D341Med (cell line): ENCODE measurements around the gene OR2W1.
A peak's percentile ranks its signal among the peaks of the same experiment; 100 is the strongest.

Experiments
- DNase-seq: peaks from one replicate; pipeline ENCODE4 v3.0.0; 2012; ENCODE audit warnings: low spot score

OR2W1 gene, protein sequence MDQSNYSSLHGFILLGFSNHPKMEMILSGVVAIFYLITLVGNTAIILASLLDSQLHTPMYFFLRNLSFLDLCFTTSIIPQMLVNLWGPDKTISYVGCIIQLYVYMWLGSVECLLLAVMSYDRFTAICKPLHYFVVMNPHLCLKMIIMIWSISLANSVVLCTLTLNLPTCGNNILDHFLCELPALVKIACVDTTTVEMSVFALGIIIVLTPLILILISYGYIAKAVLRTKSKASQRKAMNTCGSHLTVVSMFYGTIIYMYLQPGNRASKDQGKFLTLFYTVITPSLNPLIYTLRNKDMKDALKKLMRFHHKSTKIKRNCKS

DNA sequence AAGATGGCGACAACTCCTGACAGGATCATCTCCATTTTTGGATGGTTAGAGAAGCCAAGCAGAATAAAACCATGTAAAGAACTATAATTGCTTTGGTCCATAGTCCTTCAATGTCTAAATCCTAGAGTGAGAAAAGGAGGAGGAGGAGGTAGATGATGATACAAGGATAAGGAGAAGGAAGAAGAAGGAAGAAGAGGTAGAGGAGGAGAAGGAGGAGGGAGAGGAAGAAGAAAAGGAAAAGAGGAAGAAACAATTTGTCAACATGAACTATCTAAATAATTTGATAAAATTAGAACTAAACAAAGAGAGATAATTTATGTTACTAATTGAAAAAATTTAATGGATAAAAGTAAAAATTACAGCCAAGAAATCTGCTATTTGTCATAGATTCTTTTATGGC lies at the start of gene OR2W1:
Gene OR2W1, minus strand, starts transcription at position 101 of the 400 bp plus-strand sequence. Its CDS starts 0 bp downstream, at position 101.
- DNase-seq: no peak

DNA sequence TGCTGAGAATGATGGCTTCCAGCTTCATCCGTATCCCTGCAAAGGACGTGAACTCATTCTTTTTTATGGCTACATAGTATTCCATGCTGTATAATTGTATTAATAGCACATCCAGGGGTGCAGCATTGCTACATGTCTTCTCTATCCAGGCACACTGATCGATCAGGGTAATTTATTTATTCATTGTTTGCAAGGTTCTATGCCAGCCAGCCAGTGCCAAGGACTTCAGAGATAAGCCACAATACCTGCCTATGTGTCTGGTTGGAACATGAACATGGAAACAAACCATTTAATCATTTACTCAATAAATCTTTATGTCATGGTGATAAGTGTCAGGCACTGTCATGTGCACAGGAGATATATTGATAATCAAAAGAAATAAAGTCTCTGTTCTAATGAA lies 48.0 kb upstream of the OR2W1 start:
- DNase-seq: no peak

DNA sequence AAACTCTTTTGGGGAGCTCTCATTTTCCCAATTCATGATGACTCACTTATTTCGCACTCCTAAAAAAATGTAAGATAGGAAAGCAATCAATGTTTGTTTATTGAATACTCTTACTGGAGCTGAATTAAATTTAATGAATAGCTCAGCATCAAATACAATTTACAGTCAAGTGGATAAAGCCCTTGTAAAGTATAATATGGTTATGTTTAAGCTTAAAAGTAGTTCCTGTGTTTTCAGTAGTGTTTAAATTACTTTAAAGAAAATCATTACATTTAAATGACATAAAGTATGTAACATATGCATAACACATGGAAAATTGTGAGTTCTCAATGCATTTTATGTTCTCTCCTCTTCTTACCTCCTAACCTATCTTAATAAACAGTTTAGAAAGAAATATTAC lies 42.2 kb upstream of the OR2W1 start, which contains the start of gene OR2B3:
Gene OR2B3, minus strand, starts transcription at position 101 of the 400 bp plus-strand sequence. Its CDS starts 65 bp downstream, at position 36.
- DNase-seq: no peak

DNA sequence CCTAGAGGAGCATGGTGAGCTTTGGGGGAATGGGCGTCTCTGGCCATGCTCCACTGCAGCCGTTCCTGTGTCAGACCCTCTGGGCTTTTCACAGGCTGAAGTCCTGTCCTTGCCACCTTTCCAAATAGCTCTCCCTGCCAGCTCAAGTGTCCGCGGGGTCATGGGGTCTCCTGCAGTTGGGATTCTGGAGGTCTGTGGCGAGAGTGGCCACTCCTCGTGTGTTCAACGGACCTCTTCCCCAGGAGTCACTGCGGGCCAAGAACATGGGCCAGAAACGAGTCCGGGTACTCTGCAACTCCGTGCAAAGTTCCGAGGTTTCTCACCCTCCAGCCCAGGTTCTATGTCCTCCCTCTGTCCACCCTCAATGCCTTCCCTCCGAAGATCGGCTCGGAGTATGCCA lies 37.5 kb upstream of the OR2W1 start:
- no peak for DNase-seq

DNA sequence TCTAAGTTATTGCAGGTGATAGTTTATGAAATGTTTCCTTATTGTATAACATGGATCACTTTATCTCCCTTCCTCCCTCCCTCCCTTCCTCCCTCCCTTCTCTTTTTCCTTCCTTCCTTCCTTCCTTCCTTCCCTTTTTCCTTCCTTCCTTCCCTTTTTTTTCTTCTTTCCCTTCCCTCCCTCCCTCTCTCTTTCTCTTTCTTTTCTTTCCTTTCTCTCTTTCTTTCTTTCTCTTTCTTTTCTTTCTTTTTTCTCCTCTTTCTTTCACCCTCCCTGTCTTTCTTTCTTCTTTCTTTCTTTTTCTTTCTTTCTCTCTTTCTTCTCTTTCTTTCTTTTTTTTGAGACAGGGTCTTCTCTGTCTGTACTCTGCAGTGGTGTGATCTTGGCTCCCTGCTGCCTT lies 36.3 kb upstream of the OR2W1 start:
- no peak for DNase-seq

DNA sequence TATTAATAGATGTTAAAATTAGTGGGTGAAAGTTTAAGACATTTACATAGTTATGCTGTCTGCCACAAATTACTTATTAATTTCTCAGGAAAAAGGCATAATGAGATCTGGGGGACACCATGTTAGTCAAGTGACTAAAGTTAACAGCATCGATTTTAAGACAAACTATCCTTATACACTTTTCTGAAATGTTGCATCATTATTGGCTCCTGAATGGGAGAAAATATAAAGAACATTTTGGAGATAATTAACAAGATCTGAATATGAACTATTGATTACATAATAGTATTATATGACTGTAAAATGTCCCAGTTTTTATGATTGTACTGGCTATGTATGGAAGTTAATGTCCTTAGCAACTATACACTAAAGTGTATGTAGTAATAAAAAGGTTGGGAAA lies 34.2 kb upstream of the OR2W1 start:
- no peak for DNase-seq

DNA sequence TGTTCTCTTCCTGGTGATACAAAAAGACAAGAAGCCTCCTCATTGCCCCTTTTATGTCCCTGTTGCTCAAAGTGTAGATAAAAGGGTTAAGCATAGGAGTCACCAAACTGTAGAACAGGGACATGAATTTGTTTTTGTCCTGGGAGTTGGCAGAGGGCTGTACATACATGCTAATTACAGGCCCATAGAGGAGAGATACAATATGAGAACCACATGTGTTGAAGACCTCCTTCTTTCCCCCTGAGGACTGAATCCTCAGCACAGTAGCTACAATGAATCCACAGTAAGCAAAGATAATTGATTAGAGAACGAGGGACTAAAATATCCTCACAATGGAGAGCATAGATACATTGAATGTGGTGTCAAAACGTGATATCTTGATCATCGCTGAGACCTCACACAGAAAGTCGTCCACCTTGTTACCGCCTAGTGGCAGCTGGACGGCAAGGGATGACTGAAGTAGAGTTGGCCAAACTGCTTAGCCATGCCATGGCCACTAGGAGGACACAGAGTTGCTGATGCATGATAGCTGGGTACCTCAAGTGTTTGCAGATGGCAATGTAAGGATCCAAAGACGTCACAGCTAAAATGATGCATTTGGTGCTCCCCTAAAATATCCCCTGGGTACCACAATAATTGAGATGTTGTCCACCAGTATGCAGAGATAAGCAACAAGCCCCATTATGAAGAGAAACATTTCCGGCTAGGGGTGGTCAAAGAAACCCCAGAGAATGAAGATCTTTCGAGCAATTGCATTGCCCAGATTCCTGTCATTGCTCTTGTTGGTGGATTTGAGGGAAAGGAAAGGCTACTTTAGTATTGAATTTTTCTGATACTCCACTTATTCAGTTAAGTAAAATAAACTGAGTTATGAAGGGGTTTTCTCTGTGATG lies 27.1 kb upstream of the OR2W1 start:
- peak; percentile 50 for DNase-seq

DNA sequence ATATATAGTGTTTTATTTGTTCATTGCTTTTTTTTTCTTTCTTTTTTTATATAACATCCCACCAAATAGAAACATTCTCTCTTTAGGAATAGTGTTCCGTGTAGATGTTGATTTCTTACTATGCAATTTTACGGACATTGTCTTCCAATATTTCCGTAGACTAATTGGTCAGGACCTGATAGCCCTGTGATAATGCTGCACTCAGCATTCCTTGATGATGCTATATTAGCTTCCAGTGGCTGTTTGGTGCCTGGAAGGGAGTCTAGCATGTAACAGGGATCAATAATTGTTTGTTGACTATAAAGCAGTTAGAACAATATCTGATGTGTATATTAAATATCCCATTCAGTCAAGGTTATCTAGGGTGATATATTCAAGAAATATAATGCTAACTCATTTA lies 6.7 kb upstream of the OR2W1 start:
- DNase-seq: no peak

DNA sequence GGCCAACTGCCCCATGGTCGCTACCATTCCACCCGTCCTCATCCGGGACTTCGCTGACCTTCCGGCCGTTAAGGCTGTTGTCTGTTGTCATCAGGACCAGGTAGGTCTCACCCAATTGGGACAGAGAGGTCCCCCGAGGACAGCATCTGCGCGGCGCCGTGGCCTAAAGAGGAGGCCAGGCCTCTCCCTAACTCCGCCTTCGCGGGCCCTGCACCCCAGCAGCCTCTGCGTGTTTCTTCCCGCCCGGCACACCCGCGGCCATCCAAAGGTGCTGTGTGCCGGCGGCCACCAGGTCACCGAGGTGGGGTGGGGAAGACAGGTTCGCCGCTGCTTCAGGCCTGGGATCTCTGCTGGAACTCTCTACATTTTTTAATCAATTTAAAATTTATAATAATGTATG lies 9.0 kb downstream of the OR2W1 start:
- DNase-seq: peak; percentile 30

DNA sequence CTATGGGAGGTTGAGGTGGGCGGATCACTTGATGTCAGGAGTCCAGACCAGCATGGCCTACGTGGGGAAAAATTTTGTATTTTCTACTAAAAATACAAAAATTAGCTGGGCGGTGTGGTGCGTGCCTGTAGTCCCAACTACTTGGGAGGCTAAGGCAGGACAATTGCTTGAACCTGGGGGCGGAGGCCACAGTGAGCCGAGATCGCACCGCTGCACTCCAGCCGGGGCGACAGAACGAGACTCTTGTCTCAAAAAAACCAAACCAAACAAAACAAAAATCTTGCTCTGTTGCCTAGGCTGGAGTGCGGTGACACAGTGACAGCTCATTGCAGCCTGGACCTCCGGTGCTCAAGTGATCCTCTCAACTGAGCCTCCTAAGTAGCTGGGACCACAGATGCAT lies 16.2 kb downstream of the OR2W1 start:
- DNase-seq: no peak

DNA sequence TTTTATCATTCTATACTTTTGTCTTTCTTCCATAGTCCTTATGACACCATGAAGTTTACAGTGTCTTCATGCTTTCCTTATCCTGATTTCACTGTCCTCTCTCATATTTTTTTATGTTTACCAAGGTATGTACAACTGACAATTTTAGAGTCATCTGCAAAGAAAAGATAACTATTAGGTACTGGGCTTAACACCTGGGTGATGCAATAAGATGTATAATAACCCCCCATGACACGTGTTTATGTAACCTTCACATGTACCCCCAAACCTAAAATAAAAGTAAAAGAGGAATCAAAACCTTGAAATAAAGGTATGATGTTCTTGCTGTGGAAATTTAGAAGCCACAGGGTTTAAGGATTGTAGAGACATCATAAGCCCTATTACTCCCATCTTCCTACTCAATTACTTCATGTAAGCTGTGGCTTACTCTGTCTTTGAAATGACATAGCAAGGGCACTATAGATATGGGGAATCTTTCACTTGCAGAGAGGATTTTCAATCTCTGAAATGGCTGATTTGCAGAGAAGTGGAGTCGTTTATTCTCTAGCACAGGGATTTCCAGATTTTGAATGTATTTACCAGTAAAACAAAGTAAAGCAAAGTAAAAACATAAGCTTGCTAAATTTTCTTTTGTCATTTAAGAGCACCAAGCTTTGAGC lies 18.9 kb downstream of the OR2W1 start:
- DNase-seq: no peak

DNA sequence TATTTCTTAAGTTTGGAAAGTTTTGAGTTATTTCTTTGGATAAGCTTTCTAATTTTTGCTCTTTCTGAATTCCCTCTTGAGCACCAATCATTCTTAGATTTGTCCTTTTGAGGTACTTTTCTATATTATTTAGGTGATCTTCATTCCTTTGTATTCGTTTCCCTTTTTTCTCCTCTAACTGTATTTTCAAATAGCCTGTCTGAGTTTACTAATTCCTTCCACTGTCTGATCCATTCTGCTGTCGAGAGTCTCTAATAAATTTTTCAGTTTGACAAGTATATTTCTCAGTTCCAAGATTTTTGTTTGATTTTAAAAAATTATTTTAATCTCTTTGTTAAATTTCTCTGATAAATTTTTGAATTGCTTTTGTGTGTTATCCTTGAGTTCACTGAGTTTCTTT lies 23.5 kb downstream of the OR2W1 start:
- no peak for DNase-seq

DNA sequence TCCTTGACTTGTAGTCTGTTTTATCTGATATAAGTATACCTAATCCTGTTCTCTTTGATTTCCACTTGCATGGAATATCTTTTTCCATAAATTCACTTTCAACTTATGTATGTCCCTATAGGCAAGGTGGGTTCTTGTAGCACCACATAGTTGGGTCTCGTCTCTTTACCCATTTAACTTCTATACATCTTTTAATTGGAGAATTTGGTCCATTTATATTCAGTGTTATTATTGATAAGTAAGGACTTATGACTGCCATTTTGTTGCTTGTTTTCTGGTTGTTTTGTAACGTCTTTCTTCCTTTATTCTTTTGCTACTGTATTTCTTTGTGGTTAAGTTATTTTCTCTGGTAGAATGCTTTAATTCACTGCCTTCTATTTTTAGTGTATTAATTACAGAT lies 25.3 kb downstream of the OR2W1 start:
- no peak for DNase-seq

DNA sequence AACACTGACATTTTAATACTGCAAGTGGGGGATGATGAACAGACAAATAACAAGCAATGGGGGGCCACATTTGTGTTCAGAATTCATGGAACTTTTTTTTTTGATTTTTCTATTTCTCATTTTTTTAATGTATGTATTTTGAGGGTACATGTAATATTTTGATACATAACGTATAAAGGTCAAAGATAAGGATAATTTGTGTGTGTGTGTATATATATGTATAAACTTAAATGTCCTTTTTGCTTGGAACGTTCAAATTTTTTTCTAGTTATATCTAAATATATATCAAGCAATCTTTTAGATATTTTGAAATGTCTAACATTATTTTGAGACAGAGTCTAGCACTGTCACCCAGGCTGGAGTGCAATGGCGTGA lies 27.6 kb downstream of the OR2W1 start:
- no peak for DNase-seq

DNA sequence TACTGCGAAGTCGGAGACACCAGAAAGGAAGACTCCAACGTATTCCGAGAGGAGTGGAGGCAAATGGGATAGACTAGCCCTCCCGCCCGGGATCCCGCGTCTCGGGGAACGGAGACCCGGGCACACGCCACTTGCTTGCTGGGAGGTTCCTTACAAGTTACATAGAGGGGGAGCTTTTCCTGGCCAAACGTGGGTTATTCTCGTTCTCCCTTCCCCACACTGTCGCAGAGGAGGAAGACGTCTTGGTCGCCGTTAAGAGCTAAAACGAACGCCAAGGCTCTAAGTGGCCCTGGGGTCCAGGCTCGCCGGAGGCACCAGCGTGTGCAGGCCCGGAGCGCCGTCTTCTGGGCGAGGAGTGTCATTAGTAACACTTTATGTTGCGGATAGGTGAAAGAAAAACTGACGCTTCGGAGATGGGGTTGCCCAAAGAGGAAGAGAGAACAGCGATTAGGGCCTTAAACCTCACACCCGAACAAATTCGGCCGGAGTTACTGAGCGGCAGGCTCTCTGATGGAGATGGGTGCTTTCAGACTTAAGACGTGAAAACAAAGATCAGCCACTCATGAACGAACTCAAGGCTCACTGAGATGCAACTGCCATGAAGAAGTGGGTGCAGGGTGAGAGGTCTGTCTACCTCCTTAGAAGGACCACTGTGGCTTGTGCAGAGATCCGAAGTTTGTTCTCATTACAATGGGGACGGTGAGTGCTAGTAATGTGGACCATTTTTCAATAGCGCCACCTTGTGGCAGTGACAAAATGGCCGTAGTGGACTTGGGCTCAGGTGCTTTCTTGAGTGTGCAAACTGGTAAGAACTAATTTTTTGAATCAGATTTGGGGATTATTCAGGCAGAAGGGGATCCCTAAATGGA lies 28.2 kb downstream of the OR2W1 start:
- DNase-seq: peak; percentile 68

DNA sequence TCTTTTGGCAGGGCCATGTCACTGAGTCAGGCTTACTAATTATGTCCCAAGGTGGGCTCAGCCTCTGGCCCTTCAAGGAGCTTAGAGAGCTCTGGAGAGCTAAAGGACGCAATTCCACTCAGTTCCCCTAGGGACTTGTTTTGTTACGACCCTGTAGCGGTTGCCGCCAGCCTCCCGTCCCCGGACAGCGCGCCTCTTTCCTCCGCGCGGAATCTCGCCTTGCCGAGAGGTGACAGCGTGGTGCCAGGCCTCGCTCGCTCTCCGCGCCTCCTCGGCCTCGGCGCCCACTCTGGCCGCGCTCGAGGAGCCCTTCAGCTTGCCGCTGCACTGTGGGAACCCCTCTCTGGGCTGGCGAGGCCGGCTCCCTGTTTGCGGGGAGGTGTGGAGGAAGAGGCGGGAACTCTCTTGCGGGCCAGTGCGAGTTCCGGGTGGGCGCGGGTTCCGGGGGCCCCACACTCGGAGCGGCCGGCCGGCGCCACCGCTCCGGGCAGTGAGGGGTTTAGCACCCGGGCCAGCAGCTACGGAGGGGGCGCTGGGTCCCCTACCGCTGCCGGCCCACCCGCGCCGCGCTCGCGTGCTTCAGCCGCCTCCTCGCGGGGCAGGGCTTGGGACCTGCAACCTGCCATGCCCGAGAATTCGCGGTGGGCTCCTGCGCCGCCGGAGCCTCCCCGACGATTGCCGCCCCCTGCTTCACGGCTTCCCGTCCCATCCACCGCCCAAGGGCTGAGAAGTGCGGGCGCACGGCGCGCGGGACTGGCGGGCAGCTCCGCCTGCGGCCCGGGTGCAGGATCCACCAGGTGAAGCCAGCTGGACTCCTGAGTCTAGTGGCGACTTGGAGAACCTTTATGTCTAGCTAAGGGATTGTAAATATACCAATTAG lies 30.0 kb downstream of the OR2W1 start:
- no peak for DNase-seq

DNA sequence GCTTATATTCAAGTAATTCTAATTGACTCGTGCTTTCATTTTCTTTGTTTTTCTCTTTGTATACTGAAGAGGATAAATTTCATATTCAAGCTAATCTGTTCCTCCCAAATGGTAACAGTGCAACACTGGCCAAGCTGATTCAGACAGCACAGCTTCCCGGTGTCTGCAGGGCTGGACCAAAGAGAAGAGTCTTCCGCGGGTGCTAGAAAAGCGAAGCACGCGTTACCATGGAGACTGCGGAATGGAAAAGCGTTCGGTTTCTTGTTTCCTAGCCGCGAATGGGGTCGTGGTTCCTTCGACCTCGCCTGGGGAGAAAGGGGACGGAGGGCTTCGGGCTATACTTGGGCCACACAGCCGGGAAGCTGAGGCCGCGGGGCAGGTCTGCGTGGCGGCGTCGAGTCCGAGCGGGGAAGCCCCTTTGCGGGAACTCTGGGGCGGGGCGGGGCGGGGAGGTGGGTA lies 33.7 kb downstream of the OR2W1 start:
- peak; percentile 42 for DNase-seq

DNA sequence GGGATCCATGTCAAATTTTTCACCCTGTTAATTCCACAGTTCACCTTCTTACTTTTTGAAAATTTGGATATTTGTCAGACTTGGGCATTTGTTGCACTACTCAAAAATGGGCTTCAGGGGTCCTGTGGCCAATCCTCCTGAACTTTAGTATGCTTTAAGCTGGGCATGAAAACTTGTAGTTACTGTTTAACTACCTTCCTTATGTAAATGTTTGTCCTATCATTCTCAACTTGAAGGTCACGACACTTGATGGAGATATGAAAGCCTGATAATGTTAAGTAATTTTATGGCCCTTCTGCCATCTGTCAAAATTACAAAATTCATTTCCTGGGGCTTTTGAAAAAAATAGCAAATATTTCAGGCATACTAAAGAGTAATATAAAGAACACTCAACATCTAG lies 35.6 kb downstream of the OR2W1 start:
- no peak for DNase-seq

DNA sequence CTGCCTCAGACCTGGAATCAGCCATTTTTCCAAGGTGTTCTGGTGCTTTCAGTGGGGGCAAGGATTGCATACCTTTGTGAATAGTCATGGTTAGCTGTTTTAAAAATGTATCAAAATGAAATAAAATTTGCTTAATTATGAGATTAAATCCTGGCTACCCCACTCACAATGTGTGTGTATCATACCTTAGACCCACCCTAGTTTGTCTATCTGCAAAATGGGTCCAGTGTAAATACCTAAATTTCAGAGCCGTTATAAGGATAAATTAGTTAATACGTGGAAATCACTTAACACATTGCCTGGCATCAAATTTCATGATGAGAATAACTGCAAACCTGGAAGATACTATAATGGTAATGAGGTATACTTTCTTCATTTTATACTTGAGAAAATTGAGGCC lies 36.9 kb downstream of the OR2W1 start:
- no peak for DNase-seq

DNA sequence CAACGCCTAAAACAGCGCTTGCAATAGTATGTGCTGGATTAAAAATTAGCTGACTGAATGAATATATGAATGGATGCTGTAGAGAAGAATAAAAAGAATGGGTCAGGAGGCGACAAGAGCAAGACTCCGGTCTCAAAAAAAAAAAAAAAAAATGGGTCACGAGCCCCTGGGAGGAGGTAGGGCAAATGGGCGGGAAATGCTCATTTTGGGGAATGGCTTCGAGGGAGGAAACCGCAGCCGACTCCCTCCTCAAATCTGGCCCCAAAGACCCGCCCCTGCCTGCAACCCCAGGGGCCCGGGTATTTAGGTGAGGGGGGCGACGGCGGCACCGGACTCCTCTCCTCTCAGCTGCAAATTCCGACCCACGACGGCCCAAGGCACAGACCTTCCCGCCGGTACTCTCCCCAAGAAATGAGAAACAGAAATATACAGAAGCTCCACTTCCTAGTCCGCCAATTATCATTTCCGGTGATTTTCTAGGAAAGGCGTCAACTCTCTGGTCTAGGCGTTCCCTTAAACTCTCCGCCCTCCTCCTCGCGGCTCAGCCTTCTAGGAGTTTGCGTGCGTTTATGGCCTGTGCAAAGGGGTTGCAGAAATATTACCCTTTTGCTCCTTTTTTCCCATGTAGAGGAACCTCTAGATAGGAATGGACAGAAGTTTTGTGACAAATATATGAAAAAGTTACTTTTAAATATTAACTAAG lies 39.6 kb downstream of the OR2W1 start, which contains the start of gene ZNF311:
Gene ZNF311, minus strand, starts transcription at position 133 of the 703 bp plus-strand sequence. CDS start 1,361 bp downstream, outside the sequence.
- DNase-seq: no peak
